H1 (cell line): Measurements from ENCODE around the gene FANCM. TPM values are rescaled to one million over a fixed set of nuclear protein-coding genes. Genes with fewer than 3 reads are reported as not detected.

Source experiments
- CTCF ChIA-PET: fragments of 300-600 bp; sonication (Branson Sonifier 250); formaldehyde crosslinking; loops from one replicate; lab custom pipeline; 2021; ENCODE audit not compliant: partially characterized antibody; lab: Charles Lee
- POLR2A ChIA-PET: fragments of 300-600 bp; sonication (Branson Sonifier 250); formaldehyde crosslinking; loops from one replicate; lab custom pipeline; 2021; ENCODE audit warnings: inconsistent platforms; ENCODE audit not compliant: partially characterized antibody; lab: Charles Lee
- DNase-seq, 2 experiments: peaks; one replicate each; pipeline versions ENCODE4 v3.0.0 to v3.0.0-alpha.2; 2010 to 2022; ENCODE audit warnings: low spot score in 2 of 2, low read depth in 1 of 2, mixed read lengths in 1 of 2
- FAIRE-seq: peaks from 2 replicates; lab custom pipeline; 2011; peaks lifted over from hg19 to GRCh38; lab: Jason Lieb, UNC
- H2AFZ ChIP-seq: 2 replicates; pipeline ENCODE4 v1.8.1; 2012; ENCODE audit warnings: low read length, inconsistent platforms
- H2AK5ac ChIP-seq: 2 replicates; pipeline ENCODE4 v1.6.1; 2013; ENCODE audit warnings: low read depth, low read length
- H2BK120ac ChIP-seq: replicated peaks from 2 replicates; pipeline ENCODE3; 2013; ENCODE audit warnings: low read depth, low read length, inconsistent platforms
- H2BK12ac ChIP-seq: 2 replicates; pipeline ENCODE4 v1.6.1; 2013; ENCODE audit warnings: low read depth, low read length
- H2BK15ac ChIP-seq: 2 replicates; pipeline ENCODE4 v1.6.1; 2013; ENCODE audit warnings: low read length
- H2BK20ac ChIP-seq: 2 replicates; pipeline ENCODE4 v1.6.1; 2013; ENCODE audit warnings: low read length
- H2BK5ac ChIP-seq: 2 replicates; pipeline ENCODE4 v1.6.1; 2013; ENCODE audit warnings: low read depth, low read length
- H3K14ac ChIP-seq: 2 replicates; pipeline ENCODE4 v1.6.1; 2013; ENCODE audit warnings: inconsistent platforms; ENCODE audit not compliant: insufficient read length
- H3K18ac ChIP-seq: 2 replicates; pipeline ENCODE4 v1.6.1; 2013; ENCODE audit warnings: low read length; ENCODE audit errors: extremely low read depth
- H3K23ac ChIP-seq: 2 replicates; pipeline ENCODE4 v1.6.1; 2013; ENCODE audit warnings: inconsistent platforms; ENCODE audit not compliant: insufficient read length
- H3K23me2 ChIP-seq: 2 replicates; pipeline ENCODE4 v1.6.1; 2013; ENCODE audit warnings: low read depth, low read length
- H3K27ac ChIP-seq: 2 replicates; pipeline ENCODE4 v1.6.1; 2011; ENCODE audit warnings: low read depth, low read length, inconsistent platforms
- H3K27me3 ChIP-seq, 4 experiments: replicated peaks in 1 of 4; 1 replicate in 1 of 4; 2 replicates in 3 of 4; pipeline versions ENCODE4 v1.6.1 to v1.8.1; 2011 to 2013; ENCODE audit warnings: low read length in 3 of 4, mild to moderate bottlenecking in 3 of 4, inconsistent platforms in 2 of 4, mixed read lengths in 2 of 4, moderate library complexity in 1 of 4; ENCODE audit not compliant: control insufficient read depth in 3 of 4, insufficient read depth in 3 of 4; ENCODE audit errors: extremely low read depth in 1 of 4
- H3K36me3 ChIP-seq, 4 experiments: 2 replicates each; pipeline versions ENCODE4 v1.6.1 to v1.8.1; 2011 to 2013; ENCODE audit warnings: mild to moderate bottlenecking in 4 of 4, low read length in 3 of 4, moderate library complexity in 2 of 4, control low read depth in 1 of 4, inconsistent platforms in 1 of 4; ENCODE audit not compliant: insufficient read depth in 4 of 4, control insufficient read depth in 2 of 4
- H3K4ac ChIP-seq: replicated peaks from 2 replicates; pipeline ENCODE3; 2013; ENCODE audit warnings: low read length, low read depth, mixed read lengths, inconsistent platforms; ENCODE audit not compliant: insufficient read length
- H3K4me1 ChIP-seq, 4 experiments: replicated peaks in 1 of 4; 1 replicate in 1 of 4; 2 replicates in 3 of 4; pipeline versions ENCODE4 v1.6.1 to v1.8.1; 2011 to 2013; ENCODE audit warnings: low read length in 3 of 4, inconsistent platforms in 2 of 4, mixed read lengths in 1 of 4; ENCODE audit not compliant: insufficient read depth in 4 of 4, control insufficient read depth in 3 of 4
- H3K4me2 ChIP-seq, 2 experiments: 2 replicates each; pipeline versions ENCODE4 v1.6.1 to v1.8.1; 2011 to 2013; ENCODE audit warnings: low read depth in 2 of 2, low read length in 2 of 2, control low read depth in 1 of 2, inconsistent platforms in 1 of 2, mild to moderate bottlenecking in 1 of 2; ENCODE audit not compliant: insufficient read depth in 1 of 2
- H3K4me3 ChIP-seq, 4 experiments: fragments of 200-600, 300-600 bp in 1 of 4; sonication (generic), shearing (Covaris generic), sonication (Bioruptor Twin) in 1 of 4; 2 replicates each; pipeline versions ENCODE4 v1.5.1 to v1.8.1; 2011 to 2016; ENCODE audit warnings: low read length in 4 of 4, low read depth in 3 of 4, control low read depth in 2 of 4, inconsistent platforms in 2 of 4, mild to moderate bottlenecking in 2 of 4, mixed read lengths in 1 of 4, moderate library complexity in 1 of 4; ENCODE audit not compliant: insufficient read depth in 2 of 4; ENCODE audit errors: extremely low read depth in 1 of 4
- H3K56ac ChIP-seq: replicated peaks from 2 replicates; pipeline ENCODE3; 2013; ENCODE audit warnings: low read depth, mild to moderate bottlenecking, mixed read lengths, low read length, inconsistent platforms; ENCODE audit not compliant: insufficient read length
- H3K79me1 ChIP-seq: 2 replicates; pipeline ENCODE4 v1.6.1; 2013; ENCODE audit warnings: low read depth, low read length, control low read depth
- H3K79me2 ChIP-seq, 2 experiments: 2 replicates each; pipeline versions ENCODE4 v1.6.1 to v1.8.1; 2012 to 2013; ENCODE audit warnings: low read length in 2 of 2, mild to moderate bottlenecking in 2 of 2, inconsistent platforms in 1 of 2; ENCODE audit not compliant: insufficient read depth in 2 of 2, control insufficient read depth in 1 of 2
- H3K9ac ChIP-seq, 4 experiments: replicated peaks in 1 of 4; 1 replicate in 1 of 4; 2 replicates in 3 of 4; pipeline versions ENCODE4 v1.6.1 to v1.8.1; 2011 to 2013; ENCODE audit warnings: low read depth in 3 of 4, low read length in 3 of 4, control low read depth in 2 of 4, mild to moderate bottlenecking in 2 of 4, moderate library complexity in 2 of 4, inconsistent platforms in 1 of 4; ENCODE audit errors: extremely low read depth in 1 of 4
- H3K9me3 ChIP-seq, 2 experiments: 2 replicates each; pipeline versions ENCODE4 v1.6.1 to v1.8.1; 2012 to 2013; ENCODE audit warnings: mild to moderate bottlenecking in 2 of 2, moderate library complexity in 2 of 2, control low read depth in 1 of 2, inconsistent platforms in 1 of 2, low read depth in 1 of 2, low read length in 1 of 2, mixed read lengths in 1 of 2; ENCODE audit not compliant: insufficient read depth in 2 of 2
- H4K20me1 ChIP-seq, 2 experiments: replicated peaks in 1 of 2; 2 replicates each; pipeline versions ENCODE3 to v1.8.1; 2011 to 2013; ENCODE audit warnings: inconsistent platforms in 2 of 2, low read length in 2 of 2, mild to moderate bottlenecking in 1 of 2; ENCODE audit not compliant: insufficient read depth in 2 of 2, control insufficient read depth in 1 of 2
- H4K5ac ChIP-seq: 2 replicates; pipeline ENCODE4 v1.6.1; 2013; ENCODE audit warnings: low read length, low read depth, mixed read lengths, inconsistent platforms; ENCODE audit not compliant: insufficient read length
- H4K8ac ChIP-seq: 2 replicates; pipeline ENCODE4 v1.8.0; 2013; ENCODE audit warnings: mild to moderate bottlenecking, moderate library complexity, low read length, inconsistent platforms; ENCODE audit not compliant: insufficient read depth; ENCODE audit errors: extremely low read depth
- H4K91ac ChIP-seq: replicated peaks from 2 replicates; pipeline ENCODE3; 2013; ENCODE audit warnings: low read length, mixed read lengths, inconsistent platforms; ENCODE audit not compliant: insufficient read length
- GTF2F1 ChIP-seq: IDR thresholded peaks from 2 replicates; pipeline ENCODE4 v1.6.1; 2012; ENCODE audit warnings: low read depth, low read length, improper control_type of control experiment, borderline replicate concordance
- JUN ChIP-seq: IDR thresholded peaks from 2 replicates; pipeline ENCODE4 v1.6.1; 2011; ENCODE audit warnings: low read depth, mild to moderate bottlenecking, improper control_type of control experiment, low read length
- MAFK ChIP-seq: IDR thresholded peaks from 2 replicates; pipeline ENCODE4 v1.6.1; 2012; ENCODE audit warnings: low read depth, mild to moderate bottlenecking, improper control_type of control experiment, low read length
- RBBP5 ChIP-seq: IDR thresholded peaks from 2 replicates; pipeline ENCODE4 v1.7.1; 2012; ENCODE audit warnings: low read depth, mild to moderate bottlenecking, inconsistent platforms, low read length, moderate library complexity, borderline replicate concordance
- WGBS, 2 experiments: shearing (Covaris generic) in 1 of 2; methylation state at CpG; one replicate each; pipeline versions ENCODE4 v1.1.6 to v1.1.7; 2013 to 2015; ENCODE audit warnings: low lambda C conversion rate in 2 of 2, mixed read lengths in 2 of 2, inconsistent platforms in 1 of 2, low coverage in 1 of 2, missing lambda C conversion rate in 1 of 2; ENCODE audit not compliant: insufficient replicate concordance in 2 of 2, insufficient coverage in 1 of 2, insufficient read length in 1 of 2; ENCODE audit errors: extremely low coverage in 1 of 2, missing lambda C conversion rate in 1 of 2; 5-methylcytosine and 5-hydroxymethylcytosine counted together
- polyA plus RNA-seq, 7 experiments: library from polyadenylated mRNA; depleted of rRNA in 3 of 7; stranded (reverse) in 5 of 7; unstranded in 2 of 7; fragments of >200 nt in 5 of 7; fragments of 200-250 nt in 2 of 7; gene quantifications; 1 replicate in 5 of 7; 2 replicates in 1 of 7; 4 replicates in 1 of 7; pipeline versions ENCODE4 v1.2.1 to v1.2.3, GENCODE V29; 2011 to 2013; ENCODE audit warnings: missing spikeins in 2 of 7, mixed read lengths in 2 of 7
- total RNA-seq: library from RNA; stranded (reverse); fragmentation: NEBNext Ultra II Directional; extraction: Animal tissue kit (Norgen Biotek cat#: 25700); gene quantifications from 2 replicates; pipeline ENCODE4 v1.2.1, GENCODE V29; 2021

The FANCM gene
- total and polyA plus RNA-seq, 2 of the 8 experiments (the other 6 are each of a cell fraction or from before 2014, with no cell fraction given): 3.2 to 10.5 TPM

- H3K14ac ChIP-seq: no peak overlapping the region
- no peaks in the 10 kb centered on the region; the same call in 1 of the 2 replicates for H3K23me2 ChIP-seq
- H3K4me3 ChIP-seq: no peak overlapping the region
- no peak for FAIRE-seq
- peaks cover 0 to 3% (median 0%) of the 10 kb centered on the region in 4 experiments; a peak in 2 of 7 replicates for H3K4me1 ChIP-seq
- no peak overlapping the region for H3K56ac ChIP-seq
- no peak overlapping the region for H2BK20ac ChIP-seq
- no peak for DNase-seq
- CTCF ChIA-PET: interaction anchor here (1.1 kb wide), 1 partner anchor 334 kb away, joined by 4 read pairs; no protein-coding TSS in a partner anchor
- H3K4me2 ChIP-seq: no peak overlapping the region
- H4K91ac ChIP-seq: no peak overlapping the region
- H4K5ac ChIP-seq: no peak overlapping the region
- no peak overlapping the region for H3K27ac ChIP-seq
- H2BK12ac ChIP-seq: no peak overlapping the region
- no peak overlapping the region for H2AK5ac ChIP-seq
- H2BK5ac ChIP-seq: no peak overlapping the region
- POLR2A ChIA-PET: no interaction called here
- no peak overlapping the region for H3K23ac ChIP-seq
- no peak overlapping the region for H4K8ac ChIP-seq
- no peaks in the 10 kb centered on the region for H3K27me3 ChIP-seq
- H3K9me3 ChIP-seq: no peaks in the 10 kb centered on the region
- WGBS, 2 experiments: 88% methylated on average over 1 of the region's 1 CpG; no CpG with 5 or more reads in 1 of the 2 experiments
- H2BK120ac ChIP-seq: no peak overlapping the region
- peaks cover 5 to 6% of the 10 kb centered on the region in 2 experiments for H4K20me1 ChIP-seq
- no peak overlapping the region for H3K4ac ChIP-seq
- TF ChIP-seq JUN (no peak), MAFK (no peak), RBBP5 (no peak), GTF2F1 (no peak)
- no peak overlapping the region for H2BK15ac ChIP-seq
- no peak overlapping the region for H3K18ac ChIP-seq
- peaks cover 0 to 1% (median 0%) of the 10 kb centered on the region in 4 experiments; a peak in 1 of 8 replicates for H3K36me3 ChIP-seq
- peaks cover 7% of the 10 kb centered on the region for H3K79me1 ChIP-seq
- no peak overlapping the region for H2AFZ ChIP-seq
- H3K79me2 ChIP-seq: peaks cover 46 to 100% of the 10 kb centered on the region in 2 experiments
- no peak overlapping the region for H3K9ac ChIP-seq
These were observed 111.7 kb downstream of the FANCM start for GRCh38 chr14:45247427-45247826.
